Measurements from ENCODE around the gene KCNK7. TPM values are rescaled to one million over a fixed set of nuclear protein-coding genes. Genes with fewer than 3 reads are reported as not detected.

KCNK7 gene
- total RNA-seq, 1 donor from 2014 or later: 0.84 TPM

- H3K27ac Mint-ChIP-seq (ENCODE audit: unreplicated experiment): no peak overlapping the region
- Histone ChIP-seq H3K79me2 (ENCODE audit: insufficient read depth, low read length) (peaks cover 66% of the 10 kb centered on the region), H3K36me3 (ENCODE audit: insufficient read depth, low read length) (peaks cover 18% of the 10 kb centered on the region), H3K9ac (ENCODE audit: low read length) (no peak overlapping the region), H2AFZ (ENCODE audit: low read depth, low read length) (no peak overlapping the region), H3K4me1 (ENCODE audit: insufficient read depth, low read length) (peaks cover 41% of the 10 kb centered on the region), H4K20me1 (ENCODE audit: insufficient read depth, low read length) (peaks cover 72% of the 10 kb centered on the region), H3K9me3 (ENCODE audit: insufficient read depth, low read depth, low read length) (no peaks in the 10 kb centered on the region), H3K27ac (ENCODE audit: low read depth, low read length) (no peak overlapping the region), H3K4me2 (ENCODE audit: low read length) (no peak overlapping the region), H3K4me3 (ENCODE audit: insufficient read depth, low read depth, low read length) (no peak overlapping the region), H3K27me3 (ENCODE audit: insufficient read depth, low read length) (no peaks in the 10 kb centered on the region)
- peaks cover 28% of the 10 kb centered on the region for H3K36me3 Mint-ChIP-seq (ENCODE audit: low read depth, unreplicated experiment)
- H3K9me3 Mint-ChIP-seq (ENCODE audit: unreplicated experiment): no peaks in the 10 kb centered on the region
- TF ChIP-seq EZH2 (IDR thresholded peaks at IDR 0.05; ENCODE audit: insufficient read depth, low read length) (no peak), CTCF (IDR thresholded peaks at IDR 0.05; ENCODE audit: insufficient read depth, low read depth, low read length) (no peak)
- H3K4me1 Mint-ChIP-seq (ENCODE audit: low read depth, unreplicated experiment): peaks cover 27% of the 10 kb centered on the region
- no peaks in the 10 kb centered on the region for H3K27me3 Mint-ChIP-seq (ENCODE audit: low read depth, unreplicated experiment)
- no peak for FAIRE-seq
- no peak for DNase-seq (ENCODE audit: low read depth)
- H3K4me3 Mint-ChIP-seq (ENCODE audit: unreplicated experiment): no peak overlapping the region
These were observed 13.6 kb upstream of the KCNK7 start for GRCh38 chr11:65609229-65609628.

GRCh38 chr11:65607614-65608426, 12.2 kb upstream of the KCNK7 start:
- H3K36me3 ChIP-seq (ENCODE audit: insufficient read depth, low read length): peaks cover 21% of the 10 kb centered on the region
- no peak overlapping the region for H3K9ac ChIP-seq (ENCODE audit: low read length)
- H3K4me1 ChIP-seq (ENCODE audit: insufficient read depth, low read length): peaks cover 35% of the 10 kb centered on the region
- H3K4me1 Mint-ChIP-seq (ENCODE audit: low read depth, unreplicated experiment): peaks cover 23% of the 10 kb centered on the region
- no peak overlapping the region for H3K27ac Mint-ChIP-seq (ENCODE audit: unreplicated experiment)
- TF ChIP-seq CTCF (IDR thresholded peaks at IDR 0.05; ENCODE audit: insufficient read depth, low read depth, low read length): no peak
- TF ChIP-seq EZH2 (IDR thresholded peaks at IDR 0.05; ENCODE audit: insufficient read depth, low read length): no peak
- DNase-seq (ENCODE audit: low read depth) (no peak), FAIRE-seq (no peak)
- no peak overlapping the region for H3K4me3 ChIP-seq (ENCODE audit: insufficient read depth, low read depth, low read length)
- no peaks in the 10 kb centered on the region for H3K27me3 Mint-ChIP-seq (ENCODE audit: low read depth, unreplicated experiment)
- no peaks in the 10 kb centered on the region for H3K27me3 ChIP-seq (ENCODE audit: insufficient read depth, low read length)
- H3K9me3 ChIP-seq (ENCODE audit: insufficient read depth, low read depth, low read length): no peaks in the 10 kb centered on the region
- H2AFZ ChIP-seq (ENCODE audit: low read depth, low read length): peak overlapping the region; percentile 34
- H3K4me2 ChIP-seq (ENCODE audit: low read length): peak overlapping the region; percentile 80
- H3K36me3 Mint-ChIP-seq (ENCODE audit: low read depth, unreplicated experiment): peaks cover 32% of the 10 kb centered on the region
- H4K20me1 ChIP-seq (ENCODE audit: insufficient read depth, low read length): peaks cover 75% of the 10 kb centered on the region
- H3K4me3 Mint-ChIP-seq (ENCODE audit: unreplicated experiment): no peak overlapping the region
- H3K79me2 ChIP-seq (ENCODE audit: insufficient read depth, low read length): peaks cover 51% of the 10 kb centered on the region
- H3K9me3 Mint-ChIP-seq (ENCODE audit: unreplicated experiment): no peaks in the 10 kb centered on the region
- H3K27ac ChIP-seq (ENCODE audit: low read depth, low read length): no peak overlapping the region

All from astrocyte (in vitro differentiated cells and primary cell).